ENCODE data around the gene ZFYVE1. TPM values are rescaled to one million over a fixed set of nuclear protein-coding genes. Genes with fewer than 3 reads are reported as not detected.
"Not testable (repeated sequence)": the region's sequence is repeated elsewhere in the genome, so short reads cannot be mapped to it uniquely, and the experiment has no call there.

ZFYVE1 gene
- total RNA-seq, 1 experiment from 2014 or later, result 10.8 TPM

DNA sequence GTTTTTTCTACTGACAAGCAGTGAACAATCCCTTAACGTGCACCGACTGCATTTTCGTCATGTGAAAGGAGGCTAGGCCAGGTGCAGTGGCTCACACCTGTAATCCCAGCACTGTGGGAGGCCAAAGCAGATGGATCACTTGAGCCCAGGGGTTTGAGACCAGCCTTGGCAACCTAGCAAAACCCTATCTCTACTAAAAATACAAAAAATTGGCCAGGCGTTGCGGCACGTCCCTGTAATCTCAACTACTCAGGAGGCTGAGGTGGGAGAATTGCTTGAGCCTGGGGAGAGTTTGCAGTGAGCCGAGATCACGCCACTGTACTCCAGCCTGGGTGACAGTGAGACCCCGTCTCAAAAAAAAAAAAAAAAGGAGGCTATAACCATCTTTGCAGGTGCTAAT lies 22.3 kb downstream of the ZFYVE1 start:
- not testable (repeated sequence) for DNase-seq (ENCODE audit: low spot score)

DNA sequence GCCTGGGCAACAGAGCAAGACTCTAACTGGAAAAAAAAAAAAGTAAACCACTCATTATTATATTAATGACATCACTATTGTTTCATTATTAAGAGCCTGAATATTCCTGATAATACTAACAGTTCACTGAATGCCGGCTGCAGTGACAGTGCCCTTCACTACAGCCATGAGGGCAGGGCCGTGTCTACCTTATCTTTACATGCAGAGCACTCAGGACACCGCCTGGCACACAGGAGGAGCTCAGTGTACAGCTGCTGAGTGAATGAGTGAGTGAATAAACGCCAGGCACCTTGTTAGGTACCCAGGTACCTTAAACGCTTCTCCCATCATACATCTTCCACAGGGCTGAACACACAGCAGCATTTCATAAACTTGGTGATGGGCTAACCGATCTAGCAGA lies 23.2 kb downstream of the ZFYVE1 start:
- DNase-seq (ENCODE audit: low spot score), result no peak

GRCh38 chr14:73000073-73000472 lies 26.8 kb downstream of the ZFYVE1 start:
- no peak for DNase-seq (ENCODE audit: low spot score)

DNA sequence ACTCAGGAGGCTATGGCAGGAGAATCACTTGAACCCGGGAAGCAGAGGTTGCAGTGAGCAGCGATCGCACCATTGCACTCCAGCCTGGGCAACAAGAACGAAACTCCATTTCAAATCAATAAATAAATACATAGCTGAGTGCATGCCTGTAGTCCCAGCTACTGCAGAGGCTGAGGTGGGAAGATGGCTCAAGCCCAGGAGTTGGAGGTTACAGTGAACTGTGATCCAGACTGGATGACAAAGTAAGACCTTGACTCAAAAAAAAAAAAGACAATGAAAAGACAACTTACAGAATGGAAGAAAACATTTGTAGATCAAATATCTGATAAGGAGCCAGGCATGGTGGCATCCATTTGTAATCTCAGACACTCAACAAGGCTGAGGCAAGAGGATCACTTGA lies 27.6 kb downstream of the ZFYVE1 start:
- DNase-seq (ENCODE audit: low spot score), result no peak

GRCh38 chr14:72998252-72998903 lies 28.5 kb downstream of the ZFYVE1 start:
- no peak for DNase-seq (ENCODE audit: low spot score)

GRCh38 chr14:72996916-72997315 lies 30.0 kb downstream of the ZFYVE1 start:
- no peak for DNase-seq (ENCODE audit: low spot score)

GRCh38 chr14:72990171-72990570 lies 36.7 kb downstream of the ZFYVE1 start:
- DNase-seq (ENCODE audit: low spot score), result no peak

DNA sequence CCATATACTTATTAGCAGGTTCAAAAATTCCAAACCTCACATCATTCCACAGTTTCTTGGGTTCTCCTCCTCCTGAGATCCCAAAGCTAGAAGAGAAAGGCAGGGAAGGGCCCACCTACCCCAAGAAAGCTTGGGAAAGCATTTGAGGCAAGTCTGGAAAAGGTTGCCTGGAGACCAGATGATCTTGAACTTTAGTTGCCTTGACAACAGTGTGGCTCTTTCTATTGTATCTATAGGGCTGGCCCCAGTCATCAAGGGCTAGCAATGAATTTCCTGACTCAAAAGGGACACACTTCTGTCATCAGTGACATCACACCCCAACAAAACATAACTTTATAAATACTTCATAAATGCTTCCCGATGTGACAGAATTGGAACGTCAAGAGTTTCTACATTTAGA lies 40.0 kb downstream of the ZFYVE1 start:
- no peak for DNase-seq (ENCODE audit: low spot score)

DNA sequence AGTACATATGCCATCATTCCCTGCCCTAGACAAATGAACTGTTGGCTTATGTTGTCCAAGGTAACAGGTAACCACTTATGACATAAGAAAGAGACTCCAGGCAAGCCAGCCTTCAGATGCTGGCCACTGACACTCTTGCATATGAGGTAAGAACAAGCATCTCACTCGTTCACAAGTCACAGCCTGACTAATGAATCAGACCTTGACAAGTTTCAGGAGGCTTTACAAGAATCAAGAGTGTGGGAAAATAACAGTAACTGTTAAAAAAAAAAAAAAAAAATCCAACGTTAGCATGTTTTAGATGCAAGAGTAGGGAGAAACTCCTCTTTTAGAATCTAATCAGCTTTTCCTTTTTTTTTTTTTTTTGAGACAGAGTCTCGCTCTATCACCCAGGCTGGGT lies 40.7 kb downstream of the ZFYVE1 start:
- no peak for DNase-seq (ENCODE audit: low spot score)

DNA sequence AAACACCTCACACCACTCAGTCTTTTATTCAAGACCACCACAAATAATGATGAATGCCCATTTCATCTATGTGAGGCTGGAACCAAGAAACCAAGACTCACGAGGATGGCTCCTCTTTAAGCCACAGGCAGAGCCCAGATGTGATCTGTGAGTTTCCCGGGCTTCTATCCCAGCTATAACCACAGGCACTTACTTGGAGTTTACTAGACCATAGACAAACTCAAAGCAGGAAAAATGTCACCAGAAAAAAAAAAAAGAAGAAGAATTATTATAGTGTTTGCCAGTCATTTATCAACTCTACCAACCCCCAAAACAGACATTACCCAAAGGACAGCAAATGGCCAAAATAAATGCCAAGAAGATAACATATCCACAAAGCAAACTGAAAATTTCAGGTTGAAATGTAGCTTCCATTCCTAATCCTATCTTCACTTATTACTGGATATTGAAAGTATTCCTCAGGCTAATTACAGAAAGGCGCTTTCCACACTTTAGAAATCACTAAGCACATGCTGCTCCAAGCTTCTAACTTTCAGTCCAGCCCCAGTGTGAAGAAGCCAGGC lies 44.7 kb downstream of the ZFYVE1 start:
- no peak for DNase-seq (ENCODE audit: low spot score)

GRCh38 chr14:72980863-72981262 lies 46.0 kb downstream of the ZFYVE1 start:
- no peak for DNase-seq (ENCODE audit: low spot score)

- no peak for DNase-seq (ENCODE audit: low spot score)
These were observed 48.0 kb downstream of the ZFYVE1 start for GRCh38 chr14:72978856-72979255.

DNA sequence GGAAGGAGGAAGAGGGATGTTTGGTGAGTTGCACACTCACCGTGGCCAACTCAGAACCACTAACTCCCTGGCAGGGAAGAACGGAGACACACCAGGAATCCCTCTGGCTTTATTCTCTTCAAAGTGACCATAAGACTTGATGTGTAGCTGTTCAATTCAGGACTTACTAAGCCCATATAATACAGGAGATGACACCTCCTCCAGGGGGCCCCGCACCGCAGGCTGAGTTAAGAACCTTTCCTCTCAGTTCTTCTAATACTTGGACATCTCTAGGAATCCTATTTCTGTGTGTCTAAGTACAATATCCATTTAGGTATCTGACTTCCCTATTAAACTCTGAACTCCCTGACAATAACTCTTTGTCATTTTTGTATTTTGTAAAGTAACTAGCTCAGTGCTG lies 51.1 kb downstream of the ZFYVE1 start:
- no peak for DNase-seq (ENCODE audit: low spot score)

- no peak for DNase-seq (ENCODE audit: low spot score)
These were observed 52.2 kb downstream of the ZFYVE1 start for GRCh38 chr14:72974661-72975060.

GRCh38 chr14:72970824-72971434 lies 56.0 kb downstream of the ZFYVE1 start:
- no peak for DNase-seq (ENCODE audit: low spot score)

DNA sequence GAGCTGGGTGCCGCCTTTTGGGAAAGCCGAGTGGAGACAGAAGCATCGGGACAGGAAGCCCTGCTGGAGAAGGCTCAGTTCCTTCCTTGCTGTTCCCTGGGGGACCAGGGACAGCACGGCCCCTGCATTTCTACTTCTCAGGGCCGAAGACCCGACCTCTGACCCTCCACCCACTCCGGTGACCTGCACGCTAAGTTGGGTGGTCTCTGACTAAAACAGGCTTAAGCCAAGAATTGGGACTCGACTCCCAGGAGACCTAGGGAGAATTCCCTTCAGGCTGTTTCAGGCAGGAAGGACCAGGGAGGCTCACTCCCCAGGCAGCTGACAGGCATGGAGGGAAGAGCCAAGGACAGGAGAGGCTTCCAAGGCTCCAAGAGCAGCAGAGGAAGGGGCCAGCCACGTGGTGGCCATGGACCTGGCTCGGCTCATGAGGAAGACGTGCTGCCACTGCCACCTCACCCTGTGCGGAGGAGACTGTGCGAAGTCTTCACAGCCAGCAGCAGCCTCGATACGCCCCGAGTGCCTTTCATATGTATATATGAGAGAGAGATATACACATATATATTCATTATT lies 56.8 kb downstream of the ZFYVE1 start:
- no peak for DNase-seq (ENCODE audit: low spot score)

DNA sequence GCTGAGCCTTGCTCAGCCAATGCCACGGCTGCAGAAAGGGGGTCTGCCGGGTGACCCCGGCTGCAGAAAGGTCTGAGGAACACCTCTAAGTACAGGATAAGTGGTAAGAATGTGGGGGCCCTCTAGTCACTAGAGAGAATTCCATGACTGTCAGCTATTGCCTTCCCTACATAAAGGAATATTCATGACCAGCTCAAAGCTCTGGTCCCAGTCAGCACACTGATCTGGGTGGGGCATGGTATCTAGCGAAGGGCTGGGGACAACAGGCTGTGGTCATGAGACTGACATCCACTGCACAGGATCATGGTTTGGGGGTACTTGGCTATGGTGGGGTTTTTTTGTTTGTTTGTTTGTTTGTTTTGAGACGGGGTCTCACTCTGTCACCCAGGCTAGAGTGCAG lies 58.6 kb downstream of the ZFYVE1 start:
- DNase-seq (ENCODE audit: low spot score), result no peak

- DNase-seq (ENCODE audit: low spot score), result no peak
These were observed 60.9 kb downstream of the ZFYVE1 start for GRCh38 chr14:72966038-72966437.

DNA sequence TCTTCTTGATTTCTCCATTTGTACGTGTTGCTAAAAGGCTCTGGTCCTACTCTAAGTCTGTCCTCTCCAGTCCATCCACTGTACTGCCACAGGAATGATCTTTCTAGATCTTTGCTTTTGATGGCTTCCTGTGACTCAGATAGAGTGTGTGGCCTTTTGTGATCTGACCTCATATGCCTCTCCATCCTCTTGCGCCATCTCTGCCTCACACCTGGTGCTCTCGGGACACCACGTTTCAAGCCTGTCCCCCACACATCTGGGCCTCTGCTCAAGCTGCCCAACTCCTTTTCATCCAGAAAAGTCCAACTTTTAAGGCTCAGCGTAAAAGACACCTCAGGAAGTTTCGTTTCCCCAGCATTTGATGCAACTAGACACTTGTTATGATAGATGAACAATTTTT lies 61.7 kb downstream of the ZFYVE1 start:
- DNase-seq (ENCODE audit: low spot score), result peak; percentile 69

- peak; percentile 98 for DNase-seq (ENCODE audit: low spot score)
These were observed 64.0 kb downstream of the ZFYVE1 start for GRCh38 chr14:72962829-72963312.

DNA sequence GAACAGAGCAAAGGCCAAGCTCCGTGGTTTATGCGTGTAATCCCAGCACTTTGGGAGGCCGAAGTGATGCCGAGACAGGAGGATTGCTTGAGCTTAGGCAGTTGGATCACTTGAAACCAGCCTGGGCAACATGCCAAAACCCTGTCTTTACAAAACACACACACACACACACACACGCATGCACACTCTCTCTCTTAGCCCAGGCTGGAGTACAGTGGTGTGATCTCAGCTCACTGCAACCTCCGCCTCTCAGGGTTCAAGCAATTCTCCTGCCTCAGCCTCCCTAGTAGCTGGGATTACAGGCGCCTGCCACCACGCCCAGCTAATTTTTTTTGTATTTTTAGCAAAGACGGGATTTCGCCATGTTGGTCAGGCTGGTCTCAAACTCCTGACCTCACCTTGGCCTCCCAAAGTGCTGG lies 64.6 kb downstream of the ZFYVE1 start:
- peak; percentile 61 for DNase-seq (ENCODE audit: low spot score)

GRCh38 chr14:72961579-72962335 lies 65.1 kb downstream of the ZFYVE1 start:
- DNase-seq (ENCODE audit: low spot score), result peak; percentile 93

All from A172 (cell line).